Astrocyte of the spinal cord (primary cell): ENCODE results near the gene CAPN14.

ENCODE experiments used
- DNase-seq: peaks from one replicate; pipeline ENCODE4 v3.0.0; 2011; ENCODE audit warnings: low read depth, low spot score
- H3K4me3 ChIP-seq: 2 replicates; pipeline ENCODE4 v1.5.1; 2011; ENCODE audit warnings: low read depth, mild to moderate bottlenecking, low read length, moderate library complexity
- CTCF ChIP-seq: IDR thresholded peaks from 2 replicates; pipeline ENCODE4 v1.5.1; 2012; ENCODE audit warnings: low read depth, mild to moderate bottlenecking, low read length, inconsistent platforms
- in situ Hi-C: cut with HindIII; loops from 2 replicates; pipeline ENCODE4 v1.10.0; 2017; ENCODE audit warnings: low sequenced_read_pairs

The CAPN14 gene

GRCh38 chr2:31205186-31205585 lies 12.1 kb downstream of the CAPN14 start:
- DNase-seq, result no peak
- in situ Hi-C loops, result no loop called here
- no peak for TF ChIP-seq CTCF
- no peak overlapping the region for H3K4me3 ChIP-seq

- no peak overlapping the region for H3K4me3 ChIP-seq
- in situ Hi-C loops, result no loop called here
- DNase-seq, result no peak
- TF ChIP-seq CTCF, result no peak
Measured at GRCh38 chr2:31204783-31205182, 12.5 kb downstream of the CAPN14 start.

GRCh38 chr2:31203916-31204315 lies 13.4 kb downstream of the CAPN14 start:
- no peak for TF ChIP-seq CTCF
- in situ Hi-C loops, result no loop called here
- H3K4me3 ChIP-seq, result no peak overlapping the region
- DNase-seq, result no peak

- DNase-seq, result no peak
- H3K4me3 ChIP-seq, result no peak overlapping the region
- no peak for TF ChIP-seq CTCF
- in situ Hi-C loops, result no loop called here
Measured at GRCh38 chr2:31202833-31203232, 14.5 kb downstream of the CAPN14 start.

- in situ Hi-C loops, result no loop called here
- no peak for TF ChIP-seq CTCF
- H3K4me3 ChIP-seq, result no peak overlapping the region
- DNase-seq, result no peak
Measured at GRCh38 chr2:31202041-31202440, 15.3 kb downstream of the CAPN14 start.

GRCh38 chr2:31200972-31201371 lies 16.3 kb downstream of the CAPN14 start:
- DNase-seq, result no peak
- no peak for TF ChIP-seq CTCF
- H3K4me3 ChIP-seq, result no peak overlapping the region
- in situ Hi-C loops, result no loop called here

GRCh38 chr2:31199206-31199605 lies 18.1 kb downstream of the CAPN14 start:
- in situ Hi-C loops, result no loop called here
- DNase-seq, result no peak
- no peak overlapping the region for H3K4me3 ChIP-seq
- TF ChIP-seq CTCF, result no peak
